ENCODE results near the gene PSMF1.

Gene PSMF1

DNA sequence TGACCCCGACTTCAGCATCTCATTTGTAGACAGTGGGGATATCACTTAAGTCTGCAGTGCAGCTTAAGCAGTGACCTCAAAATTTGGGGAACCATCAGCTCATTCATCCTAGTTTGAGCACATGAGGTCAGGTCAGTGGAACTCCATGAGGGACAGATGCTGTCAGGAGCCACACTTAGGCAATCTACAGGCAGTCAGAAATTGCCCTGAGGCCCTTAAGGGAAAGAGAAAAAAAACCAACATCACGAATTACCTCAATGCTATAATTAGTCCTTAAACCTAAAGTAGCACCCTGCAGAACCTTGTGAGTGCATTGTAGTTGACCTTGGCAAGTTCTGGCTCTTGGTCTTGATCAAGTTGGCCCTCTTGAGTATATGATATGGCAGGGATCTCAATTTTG is 45.3 kb downstream of the PSMF1 start:
- DNase-seq = no peak

DNA sequence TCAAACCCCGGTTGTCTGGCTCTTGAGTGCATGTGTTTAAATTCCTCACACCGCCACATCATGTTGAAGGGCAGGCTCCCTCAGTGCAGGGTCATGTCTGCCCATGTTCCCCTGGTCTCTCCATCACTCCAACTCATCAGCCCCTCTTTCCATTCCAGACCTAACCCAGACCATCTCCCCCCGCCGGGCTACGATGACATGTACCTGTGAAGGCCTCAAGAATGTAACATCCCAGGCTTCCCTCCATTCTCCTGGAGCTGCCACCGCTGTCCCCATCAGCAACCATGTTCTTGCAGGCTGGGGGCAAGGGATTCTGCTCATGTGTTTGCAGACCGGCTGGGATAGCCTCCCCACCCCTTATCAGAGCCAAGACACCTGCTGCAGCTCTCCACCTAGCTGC is 46.5 kb downstream of the PSMF1 start:
- DNase-seq = no peak

DNA sequence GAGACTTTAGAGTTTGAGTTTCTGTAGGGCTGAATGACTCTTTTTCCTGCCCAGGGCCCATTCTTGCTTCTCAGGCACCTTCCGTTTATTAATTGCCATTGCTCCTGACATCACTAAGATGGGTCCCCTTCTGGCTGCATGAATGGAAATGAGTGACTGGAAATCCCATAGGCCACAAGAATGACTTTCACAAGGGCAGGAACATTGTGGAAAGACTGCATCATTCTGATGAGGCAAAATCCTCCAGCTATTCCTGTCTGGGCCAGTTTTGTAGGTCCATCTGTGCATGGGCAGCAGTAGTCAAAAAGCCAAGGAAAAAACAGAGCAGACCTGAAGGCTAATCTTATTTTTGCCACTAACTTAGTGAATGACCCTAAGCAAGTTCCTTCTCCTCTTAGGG is 47.1 kb downstream of the PSMF1 start:
- no peak for DNase-seq

DNA sequence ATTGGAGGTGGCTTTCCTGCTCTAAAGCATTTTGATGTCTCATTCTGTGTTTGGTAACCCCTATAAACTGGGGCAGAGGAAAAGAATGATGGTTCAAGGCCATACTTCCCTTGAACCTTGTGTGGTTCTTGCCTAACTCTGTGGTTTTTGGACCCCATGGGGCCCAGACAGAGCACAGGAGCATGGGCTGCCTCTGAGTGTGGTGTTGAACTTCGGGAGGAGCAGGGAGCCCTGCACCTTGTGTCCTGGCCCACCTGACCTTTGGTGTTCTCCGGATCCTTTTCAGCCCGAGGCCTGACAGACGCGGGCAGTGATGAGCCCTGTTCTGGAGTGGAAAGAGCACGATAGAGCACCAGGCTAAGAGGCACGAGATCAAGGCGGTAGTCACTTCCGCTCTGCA is 47.5 kb downstream of the PSMF1 start:
- DNase-seq = no peak

DNA sequence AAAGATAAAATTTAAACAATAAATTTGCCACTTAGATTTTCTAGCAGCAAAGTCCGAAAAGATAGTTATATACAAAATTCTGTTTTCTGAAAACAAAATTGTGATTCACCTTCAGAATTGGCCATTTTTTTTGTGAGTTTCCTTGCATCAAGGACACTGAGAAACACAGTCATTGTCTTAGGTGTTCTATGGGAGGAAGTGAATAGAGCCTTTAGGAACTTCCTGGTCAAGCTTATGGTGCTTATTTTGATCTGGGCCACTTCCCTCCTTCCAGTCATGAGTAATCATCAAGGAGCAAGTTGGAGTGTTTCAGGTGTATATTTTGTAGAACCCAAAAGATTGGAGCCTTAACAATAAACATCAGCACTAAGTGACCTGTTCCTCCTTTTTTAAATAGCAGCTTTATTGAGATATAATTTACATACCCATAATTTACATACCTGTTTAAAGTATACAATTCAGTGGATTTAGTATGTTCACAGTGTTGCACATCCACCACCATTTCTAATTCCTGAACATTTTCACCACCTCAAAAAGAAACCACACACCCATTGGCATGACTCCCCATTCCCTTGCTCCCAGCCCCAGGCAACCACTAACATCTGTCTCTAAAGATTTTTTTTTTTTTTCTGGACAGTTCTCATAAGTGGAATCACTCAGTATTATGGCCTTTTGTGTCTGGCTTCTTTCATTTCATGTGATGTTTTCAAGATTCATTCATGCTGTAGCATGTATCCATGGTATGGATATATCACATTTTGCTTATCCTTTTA is 48.7 kb downstream of the PSMF1 start:
- no peak for DNase-seq

DNA sequence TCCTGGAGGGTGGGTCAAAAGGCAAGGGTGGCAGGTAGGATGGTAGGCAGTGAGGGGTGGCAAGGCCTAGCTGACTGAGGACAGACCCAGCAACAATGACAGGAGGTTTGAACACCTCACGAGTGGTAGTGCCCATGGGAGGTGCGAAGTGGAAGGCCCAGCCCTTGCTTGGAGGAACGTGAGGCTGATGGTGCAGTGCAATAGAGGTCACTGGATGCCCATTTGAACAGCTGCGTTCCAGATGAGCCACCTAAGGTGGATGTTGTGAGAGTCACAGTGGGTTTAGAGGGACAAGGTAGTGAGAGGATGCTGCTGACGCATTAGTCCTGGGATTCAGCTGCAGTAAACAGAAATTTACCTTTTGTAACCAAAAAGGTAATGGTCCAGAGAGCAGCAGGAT is 50.8 kb downstream of the PSMF1 start:
- DNase-seq = no peak

DNA sequence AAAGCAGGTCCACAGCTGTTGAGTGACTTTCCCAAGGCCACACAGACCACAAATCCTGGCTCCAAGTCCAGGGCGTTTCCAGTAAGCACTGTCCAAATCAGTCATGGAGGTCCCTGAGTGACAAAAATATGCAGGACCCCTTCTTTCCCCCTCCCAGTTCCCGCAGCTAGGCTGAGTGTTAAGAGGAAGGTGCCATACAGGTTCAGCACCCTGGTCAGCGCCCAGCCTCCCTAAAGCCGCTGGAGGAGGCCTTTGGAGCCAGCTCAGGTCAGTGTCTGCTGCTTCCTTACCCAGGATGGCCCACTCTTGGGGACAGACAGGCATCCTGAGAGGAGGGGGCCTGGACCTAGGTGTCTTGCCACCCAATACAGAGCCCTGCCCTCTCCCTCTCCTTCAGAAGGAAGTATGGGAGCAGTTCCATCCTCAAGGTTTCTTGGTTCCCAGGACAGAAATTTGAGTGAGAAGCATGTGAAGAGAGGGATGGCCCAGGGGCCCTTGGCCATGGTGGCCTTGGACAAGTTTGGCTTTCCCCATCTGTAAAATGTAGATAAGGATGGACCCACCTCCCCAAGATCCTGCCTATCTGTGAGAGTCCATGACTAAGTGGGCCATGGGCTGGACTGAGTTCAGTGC is 53.2 kb downstream of the PSMF1 start:
- no peak for DNase-seq

DNA sequence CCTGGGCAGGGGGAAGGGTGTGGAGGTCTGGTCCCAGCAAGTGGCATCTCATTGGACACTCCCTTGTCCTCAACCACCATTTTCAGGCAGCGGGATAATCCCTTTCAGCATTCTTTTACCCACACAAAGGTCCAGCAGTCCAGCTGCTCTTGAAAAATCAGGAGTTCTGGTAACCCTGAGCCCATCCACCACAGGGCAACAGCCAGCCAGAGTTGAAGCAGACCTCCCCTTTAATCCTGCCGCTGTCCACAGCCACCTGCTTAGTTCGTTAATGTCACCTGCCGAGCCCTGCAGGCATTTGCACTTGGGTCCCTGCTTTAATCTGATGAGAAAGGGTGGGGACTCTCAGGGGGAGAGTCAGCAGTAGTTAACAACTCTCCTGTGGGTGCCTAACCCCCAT is 55.3 kb downstream of the PSMF1 start:
- no peak for DNase-seq

DNA sequence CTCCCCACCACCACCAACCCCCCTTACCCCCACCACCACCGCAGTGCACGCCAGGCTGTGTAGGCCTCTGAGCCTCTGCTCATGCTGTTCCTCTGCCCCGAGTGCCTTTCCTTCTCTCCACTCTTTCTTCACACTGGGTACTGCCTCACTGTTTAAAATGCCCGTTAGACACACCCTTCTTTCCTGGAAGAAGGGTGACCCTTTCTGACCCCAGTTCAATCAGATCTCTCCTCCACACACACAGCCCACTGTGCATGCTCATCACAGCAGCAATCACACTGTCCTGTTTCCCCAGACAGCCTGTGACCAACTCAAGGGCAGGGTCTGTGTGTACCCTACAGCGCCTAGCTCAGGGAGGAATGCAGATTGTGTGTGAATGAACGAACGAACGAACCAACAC is 56.4 kb downstream of the PSMF1 start:
- no peak for DNase-seq

DNA sequence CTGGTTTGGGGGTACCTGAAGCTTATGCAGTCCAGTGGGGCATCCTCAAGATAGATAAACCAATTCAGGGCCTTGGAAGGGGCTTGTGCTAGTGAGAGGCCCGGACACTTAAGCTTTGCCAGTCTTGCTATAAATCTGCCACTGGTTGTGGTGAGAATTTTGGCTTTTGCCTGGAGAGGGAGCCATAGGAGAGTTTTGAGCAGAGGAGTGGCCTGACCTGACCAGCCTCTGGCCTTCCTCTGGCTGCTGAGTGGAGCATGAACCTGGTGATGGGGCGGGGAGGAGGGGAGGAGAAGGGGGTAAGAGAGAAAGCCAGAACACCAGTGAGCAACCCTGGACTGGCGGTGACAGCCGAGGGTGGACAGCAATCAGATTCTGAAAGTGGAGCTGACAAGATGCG is 59.3 kb downstream of the PSMF1 start:
- DNase-seq = no peak

DNA sequence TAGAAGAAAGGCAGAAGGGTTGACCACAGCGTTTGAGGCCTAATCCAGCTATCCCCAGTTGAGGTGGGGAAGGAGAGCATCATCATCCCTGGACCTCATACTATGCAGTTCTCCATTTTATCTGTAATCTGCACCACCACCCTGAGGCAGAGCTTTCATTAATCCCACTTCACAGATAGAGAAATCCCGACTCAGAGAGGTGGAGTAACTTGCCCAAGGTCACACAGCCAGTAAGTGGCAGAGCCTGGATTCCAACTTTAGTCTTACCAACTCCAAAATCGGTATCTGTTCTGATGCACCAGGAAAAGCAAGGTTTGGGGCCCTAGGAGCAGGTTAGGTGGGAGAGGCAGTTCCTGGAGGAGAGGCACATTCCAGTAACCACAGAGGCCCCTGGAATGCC is 59.7 kb downstream of the PSMF1 start:
- no peak for DNase-seq

DNA sequence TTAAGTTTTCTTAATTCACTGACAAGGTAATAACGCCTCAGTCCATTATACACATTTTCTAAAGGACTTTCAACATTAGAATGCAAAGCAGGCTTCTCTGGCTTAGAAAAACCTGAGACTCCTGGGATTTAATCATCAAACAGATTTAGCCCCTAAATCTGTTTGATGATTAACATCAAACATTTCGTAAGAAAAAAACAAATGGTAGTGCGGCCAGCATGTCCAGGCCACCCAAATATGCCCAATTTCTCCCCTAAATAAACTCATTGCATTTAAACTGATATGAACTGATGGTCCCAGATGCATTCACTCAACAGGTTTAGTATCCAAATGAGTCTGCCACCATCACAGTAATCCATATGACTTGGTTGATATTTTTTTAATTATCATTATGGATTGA is 60.2 kb downstream of the PSMF1 start:
- no peak for DNase-seq

DNA sequence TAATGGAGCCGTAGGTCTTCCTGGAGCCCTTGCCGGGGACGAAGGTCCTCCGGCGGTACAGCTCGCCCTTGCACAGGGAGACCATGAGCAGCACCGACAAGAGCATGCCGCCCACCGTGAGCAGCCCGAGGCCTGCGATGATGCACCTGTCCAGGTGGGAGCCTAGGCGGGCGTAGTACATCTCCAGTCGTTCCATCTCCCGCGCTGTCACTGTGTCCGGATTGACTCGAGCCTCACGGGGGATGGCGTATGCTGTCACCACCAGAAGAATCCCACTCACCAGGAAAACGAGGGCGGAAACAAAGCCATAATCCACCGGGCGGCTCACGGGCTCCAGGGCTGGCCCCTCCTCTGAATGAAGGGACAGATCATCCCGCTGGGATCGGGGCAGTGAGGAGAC is 62.5 kb downstream of the PSMF1 start:
- DNase-seq = no peak

DNA sequence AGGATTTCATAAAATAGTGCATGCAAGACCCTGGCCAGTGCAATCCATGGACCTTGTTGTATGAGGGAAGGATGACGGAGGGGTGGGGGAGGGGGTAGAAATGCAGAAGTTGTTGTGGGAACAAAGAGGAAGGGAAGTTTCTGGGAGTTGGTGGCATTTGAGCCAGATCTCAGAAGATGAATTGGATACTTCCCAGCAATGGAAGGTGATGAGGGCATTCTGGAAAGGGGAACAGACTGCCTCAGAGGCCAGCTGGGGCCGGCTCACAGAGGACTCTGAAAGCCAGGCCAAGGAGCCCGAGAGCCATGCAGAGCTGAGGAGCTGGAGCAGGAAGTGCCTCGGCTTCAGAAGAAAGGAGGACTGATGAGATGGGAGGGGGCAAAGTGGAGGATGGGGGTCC is 63.7 kb downstream of the PSMF1 start:
- no peak for DNase-seq

DNA sequence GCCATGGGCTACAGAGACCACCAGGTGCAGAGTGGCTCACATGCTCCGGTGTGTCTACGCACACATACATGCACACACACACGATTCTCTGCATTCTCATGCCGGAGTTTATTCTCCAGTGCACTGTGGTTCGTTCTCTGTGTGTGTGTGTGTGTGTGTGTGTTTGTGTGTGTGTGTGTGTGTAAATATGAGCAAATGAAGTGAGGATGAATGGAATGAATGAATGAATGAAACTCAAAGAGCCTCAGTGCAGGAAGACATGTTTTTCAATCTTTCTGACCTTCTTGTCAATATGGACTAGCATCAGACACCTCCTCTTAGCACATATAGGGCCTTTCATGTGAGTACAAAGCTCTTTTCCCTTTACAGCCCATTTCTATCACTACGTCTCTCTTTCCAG is 64.8 kb downstream of the PSMF1 start:
- DNase-seq = no peak

DNA sequence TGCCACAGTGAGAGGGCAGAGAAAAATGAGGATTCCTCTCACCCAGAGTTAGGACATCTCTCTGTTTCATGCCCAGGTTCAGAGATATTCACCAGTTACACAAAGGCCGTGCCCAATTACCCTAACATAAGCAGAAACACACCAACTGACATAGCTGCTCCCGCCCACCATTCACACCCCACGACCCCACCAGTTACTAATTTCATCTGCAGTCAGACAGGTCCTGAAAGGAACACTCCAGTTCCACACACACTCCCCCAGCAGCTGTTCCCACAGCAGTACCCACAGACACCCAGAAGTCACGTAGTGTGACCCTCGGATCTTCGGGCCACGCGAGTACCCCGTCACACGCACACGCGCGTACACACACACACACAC is 65.8 kb downstream of the PSMF1 start:
- DNase-seq = no peak

DNA sequence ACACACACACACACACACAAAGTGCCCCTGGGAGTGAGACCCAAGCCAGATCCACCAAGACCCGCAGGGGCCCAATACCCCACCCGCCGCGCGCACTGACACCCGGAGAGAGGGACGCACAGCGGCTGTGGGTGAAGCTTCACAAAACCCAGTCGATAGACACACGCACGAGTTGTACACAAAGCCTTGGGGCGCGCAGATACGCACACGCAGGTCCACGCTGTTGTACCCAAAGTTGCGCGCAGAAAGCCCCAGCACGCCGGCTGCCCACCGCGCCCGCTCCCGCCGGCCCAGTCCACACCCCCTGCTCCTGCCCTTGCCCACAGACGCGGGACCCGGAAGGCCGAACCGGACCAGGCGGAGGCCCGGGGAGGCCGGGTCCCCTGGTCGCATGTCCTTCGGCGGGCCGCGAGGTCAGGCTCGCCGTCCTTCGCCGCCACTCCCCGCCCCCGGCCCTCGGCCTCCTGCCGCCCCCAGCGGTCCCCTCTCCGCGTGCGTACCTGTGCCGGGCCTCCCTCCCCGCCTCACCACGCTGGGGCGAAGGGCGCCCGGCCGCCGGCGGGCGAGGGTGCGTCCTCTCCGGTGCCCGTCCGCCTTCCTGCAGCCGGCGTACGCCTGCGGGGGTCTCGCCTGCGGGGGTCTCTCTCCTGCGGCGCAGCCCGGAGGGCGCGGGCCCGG is 66.4 kb downstream of the PSMF1 start, which contains the start of gene TMEM74B:
Gene TMEM74B (minus strand): TSS at position 344 of the 678 bp plus-strand sequence. CDS start 1,180 bp downstream, outside the sequence.
- peak in 3 of 58 donors; percentile 5 to 43 (median 14) for DNase-seq

DNA sequence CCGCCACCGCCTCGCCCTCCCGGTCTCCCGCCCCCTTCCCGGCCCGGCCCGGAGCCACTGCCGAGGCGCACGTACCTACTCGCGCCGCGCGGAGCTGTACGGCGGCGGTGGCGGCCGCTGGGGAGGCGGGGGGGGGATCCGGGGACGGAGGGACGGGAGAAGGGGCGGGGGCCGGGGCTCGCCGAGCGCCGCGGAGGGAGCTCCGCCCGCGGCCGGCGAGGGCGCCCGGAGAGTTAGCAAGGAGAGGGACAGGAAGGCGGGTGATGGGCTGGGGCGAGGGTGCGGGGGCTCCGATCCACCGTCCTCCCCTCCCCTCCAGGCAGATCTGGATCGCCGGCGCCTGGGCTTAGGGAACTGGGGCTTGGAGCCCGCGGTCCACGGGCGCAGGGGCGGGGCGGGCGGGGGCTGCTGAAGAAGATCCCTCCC is 66.9 kb downstream of the PSMF1 start:
- DNase-seq = peak in 1 of 58 donors; percentile 42

DNA sequence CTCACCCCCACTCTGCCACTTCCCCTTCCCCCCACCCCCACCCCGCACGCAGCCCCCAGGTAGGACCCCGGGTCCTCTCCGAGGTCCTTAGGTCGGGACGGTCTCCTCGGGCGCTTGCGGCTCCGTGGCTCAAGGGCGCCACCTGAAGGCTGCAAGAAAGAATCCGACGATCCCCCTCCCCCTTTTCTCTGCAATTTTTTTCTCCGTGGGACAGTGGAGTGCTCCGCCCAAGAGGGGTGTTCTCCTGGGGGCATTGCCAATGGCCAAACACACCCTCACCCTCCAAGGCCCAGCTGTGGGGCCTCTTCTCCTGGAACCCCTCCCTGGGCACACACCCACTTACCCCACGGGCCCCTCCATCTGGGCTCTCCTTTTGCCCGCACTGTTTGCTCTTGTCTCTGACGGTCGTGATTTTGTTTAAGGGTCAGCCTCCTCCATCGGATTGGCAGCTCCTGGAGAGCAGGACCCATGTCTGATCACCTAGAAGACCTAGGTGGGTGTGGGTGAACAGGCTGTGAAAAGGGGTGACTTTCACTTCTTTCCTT is 67.5 kb downstream of the PSMF1 start:
- peak in 13 of 58 donors; percentile 7 to 70 (median 22) for DNase-seq

DNA sequence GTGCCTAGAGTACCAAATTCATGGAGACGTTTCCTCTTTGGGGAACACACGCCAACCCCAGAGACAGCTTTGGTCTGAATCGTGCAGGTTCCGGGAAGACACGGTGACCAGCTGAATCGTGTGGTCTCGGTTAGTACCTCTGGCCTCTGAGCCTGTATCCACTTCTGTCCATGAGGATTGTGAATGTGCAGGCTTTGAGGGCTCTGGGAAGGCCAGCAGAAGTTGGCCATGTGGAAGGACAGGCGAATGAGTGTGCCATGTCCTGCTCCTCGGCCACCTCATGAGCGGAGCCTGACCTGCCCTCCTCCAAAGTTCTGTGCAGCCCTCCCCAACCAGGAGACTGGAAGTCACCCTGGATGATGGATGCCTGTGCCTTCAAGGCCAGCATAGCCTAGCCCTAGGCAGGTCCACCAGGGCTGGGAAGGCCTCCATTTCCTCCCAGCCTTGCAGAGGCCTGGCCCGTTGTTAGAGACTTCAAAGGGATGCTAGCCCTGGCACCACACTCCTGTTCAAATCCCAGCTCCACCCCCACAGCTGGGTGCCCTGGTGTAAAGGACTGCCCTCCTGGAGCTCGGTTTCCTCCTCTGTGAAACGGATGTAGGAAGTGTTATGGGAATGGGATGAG is 68.1 kb downstream of the PSMF1 start:
- DNase-seq = no peak

DNA sequence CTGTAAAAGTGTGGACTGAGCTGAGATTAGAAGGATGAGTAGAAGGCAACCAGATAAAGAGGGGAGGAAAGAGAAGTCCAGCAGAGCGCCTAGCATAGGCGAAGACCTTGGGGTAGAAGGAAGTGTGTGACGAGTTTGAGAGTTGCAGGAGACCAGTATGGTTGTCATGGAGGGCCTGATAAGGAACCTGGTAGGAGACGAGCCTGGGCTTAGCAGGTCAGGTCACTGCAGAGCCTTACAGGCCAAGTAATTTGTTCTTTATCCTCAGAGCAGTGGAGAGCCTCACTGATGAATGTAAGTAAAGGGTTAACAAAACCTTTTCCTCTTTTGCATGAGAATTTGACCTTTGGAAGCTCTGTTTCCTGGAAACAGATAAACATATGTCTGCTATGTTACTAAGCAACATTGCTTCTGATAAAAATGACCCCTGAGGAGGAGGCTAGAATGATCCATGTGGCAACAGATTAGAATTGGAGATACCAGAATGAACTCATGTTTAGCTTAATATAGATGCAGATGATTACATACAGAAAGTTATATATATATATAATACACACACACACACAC is 69.3 kb downstream of the PSMF1 start:
- no peak for DNase-seq
